Endodermal cell (in vitro differentiated cells): ENCODE data around the gene IGHMBP2. TPM values are rescaled to one million over a fixed set of nuclear protein-coding genes. Genes with fewer than 3 reads are reported as not detected.

Experiments used
- DNase-seq: peaks from one replicate; pipeline ENCODE4 v3.0.0-alpha.2; 2017
- H3K27ac ChIP-seq: 2 replicates; pipeline ENCODE4 v1.5.1; 2013; ENCODE audit warnings: mild to moderate bottlenecking, low read depth, low read length, moderate library complexity
- H3K27me3 ChIP-seq: 2 replicates; pipeline ENCODE4 v1.6.1; 2013; ENCODE audit warnings: mild to moderate bottlenecking, low read length, moderate library complexity; ENCODE audit not compliant: insufficient read depth, control insufficient read depth, poor library complexity, severe bottlenecking
- H3K36me3 ChIP-seq: 2 replicates; pipeline ENCODE4 v1.7.0; 2013; ENCODE audit warnings: mild to moderate bottlenecking, low read length, moderate library complexity; ENCODE audit not compliant: control insufficient read depth, insufficient read depth
- H3K4me1 ChIP-seq: one replicate; pipeline ENCODE4 v1.7.0; 2013; ENCODE audit warnings: low read length; ENCODE audit not compliant: control insufficient read depth, insufficient read depth
- H3K4me3 ChIP-seq: 2 replicates; pipeline ENCODE4 v1.5.1; 2013; ENCODE audit warnings: mild to moderate bottlenecking, low read length, moderate library complexity
- H3K9ac ChIP-seq: 2 replicates; pipeline ENCODE4 v1.6.1; 2013; ENCODE audit warnings: mild to moderate bottlenecking, low read length, moderate library complexity; ENCODE audit not compliant: poor library complexity, severe bottlenecking; ENCODE audit errors: extremely low read depth
- H3K9me3 ChIP-seq: 2 replicates; pipeline ENCODE4 v1.6.1; 2013; ENCODE audit warnings: mild to moderate bottlenecking, low read length, moderate library complexity; ENCODE audit not compliant: control insufficient read depth
- H3K27ac Mint-ChIP-seq: 2 replicates; pipeline ENCODE4 v1.8.0; 2020; ENCODE audit warnings: mixed read lengths
- H3K27me3 Mint-ChIP-seq: 2 replicates; pipeline ENCODE4 v1.8.0; 2021; ENCODE audit warnings: mild to moderate bottlenecking, mixed read lengths; ENCODE audit not compliant: insufficient read depth
- H3K36me3 Mint-ChIP-seq: 2 replicates; pipeline ENCODE4 v1.8.0; 2020; ENCODE audit warnings: low read depth, mixed read lengths
- H3K4me1 Mint-ChIP-seq: 2 replicates; pipeline ENCODE4 v1.8.0; 2020; ENCODE audit warnings: mixed read lengths
- H3K4me3 Mint-ChIP-seq: 2 replicates; pipeline ENCODE4 v1.8.0; 2020; ENCODE audit warnings: mild to moderate bottlenecking, moderate library complexity, mixed read lengths
- H3K9me3 Mint-ChIP-seq: 2 replicates; pipeline ENCODE4 v1.8.0; 2020; ENCODE audit warnings: mild to moderate bottlenecking, mixed read lengths
- WGBS, 2 experiments: methylation state at CpG; one replicate each; pipeline versions ENCODE4 v1.1.5 to v1.1.7; 2013; ENCODE audit warnings: missing lambda C conversion rate in 2 of 2, mixed read lengths in 1 of 2; ENCODE audit not compliant: insufficient coverage in 1 of 2, insufficient read length in 1 of 2; 5-methylcytosine and 5-hydroxymethylcytosine counted together
- total RNA-seq, 2 donors: library from RNA; stranded (reverse); fragmentation: NEBNext Ultra II Directional in 1 of 2; extraction: Animal tissue kit (Norgen Biotek cat#: 25700) in 1 of 2; gene quantifications; 2 replicates in 1 of 2; 3 replicates in 1 of 2; pipeline ENCODE4 v1.2.1, GENCODE V29; 2021
- TF ChIP-seq, protein P1 (sequence below): fragments of 200-600 bp; sonication (generic); conservative IDR thresholded peaks from 2 replicates; pipeline ENCODE4 v1.5.0; 2021; ENCODE audit warnings: antibody characterized with exemption, mild to moderate bottlenecking

Gene IGHMBP2
- total RNA-seq, 2 donors from 2014 or later: 23.9 to 28.3 TPM

DNA sequence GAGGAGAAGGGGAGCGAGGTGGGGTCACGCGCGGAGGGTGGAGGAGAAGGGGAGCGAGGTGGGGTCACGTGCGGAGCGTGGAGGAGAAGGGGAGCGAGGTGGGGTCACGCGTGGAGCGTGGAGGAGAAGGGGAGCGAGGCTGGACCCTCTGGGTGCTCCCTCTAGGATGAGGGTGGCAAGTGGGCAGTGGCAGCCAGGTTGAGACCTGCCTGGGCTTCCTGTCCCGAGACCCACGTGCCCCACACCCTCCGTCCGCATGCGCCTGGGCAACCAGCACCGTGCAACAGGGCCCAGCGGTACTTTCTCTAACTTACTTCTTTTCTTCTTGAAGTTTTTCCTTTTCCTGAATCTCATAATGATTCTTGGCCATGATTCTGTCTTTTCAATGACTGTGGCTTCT, 11.1 kb upstream of the IGHMBP2 start:
- Mint-ChIP-seq H3K4me1 (peaks cover 7% of the 10 kb centered on the region), H3K27me3 (no peaks in the 10 kb centered on the region), H3K27ac (no peak overlapping the region), H3K9me3 (no peaks in the 10 kb centered on the region), H3K36me3 (peaks cover 38% of the 10 kb centered on the region), H3K4me3 (no peak overlapping the region)
- H3K27ac ChIP-seq: no peak overlapping the region
- no peak overlapping the region for H3K4me3 ChIP-seq
- H3K36me3 ChIP-seq: peaks cover 52% of the 10 kb centered on the region
- no peaks in the 10 kb centered on the region for H3K4me1 ChIP-seq
- no peaks in the 10 kb centered on the region for H3K27me3 ChIP-seq
- no peak for DNase-seq
- TF ChIP-seq, protein P1, sequence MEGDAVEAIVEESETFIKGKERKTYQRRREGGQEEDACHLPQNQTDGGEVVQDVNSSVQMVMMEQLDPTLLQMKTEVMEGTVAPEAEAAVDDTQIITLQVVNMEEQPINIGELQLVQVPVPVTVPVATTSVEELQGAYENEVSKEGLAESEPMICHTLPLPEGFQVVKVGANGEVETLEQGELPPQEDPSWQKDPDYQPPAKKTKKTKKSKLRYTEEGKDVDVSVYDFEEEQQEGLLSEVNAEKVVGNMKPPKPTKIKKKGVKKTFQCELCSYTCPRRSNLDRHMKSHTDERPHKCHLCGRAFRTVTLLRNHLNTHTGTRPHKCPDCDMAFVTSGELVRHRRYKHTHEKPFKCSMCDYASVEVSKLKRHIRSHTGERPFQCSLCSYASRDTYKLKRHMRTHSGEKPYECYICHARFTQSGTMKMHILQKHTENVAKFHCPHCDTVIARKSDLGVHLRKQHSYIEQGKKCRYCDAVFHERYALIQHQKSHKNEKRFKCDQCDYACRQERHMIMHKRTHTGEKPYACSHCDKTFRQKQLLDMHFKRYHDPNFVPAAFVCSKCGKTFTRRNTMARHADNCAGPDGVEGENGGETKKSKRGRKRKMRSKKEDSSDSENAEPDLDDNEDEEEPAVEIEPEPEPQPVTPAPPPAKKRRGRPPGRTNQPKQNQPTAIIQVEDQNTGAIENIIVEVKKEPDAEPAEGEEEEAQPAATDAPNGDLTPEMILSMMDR: no peak
- no peaks in the 10 kb centered on the region for H3K9me3 ChIP-seq
- no peak overlapping the region for H3K9ac ChIP-seq
- WGBS, 2 experiments: 94 to 98% methylated on average over 3 to 20 of the region's 20 CpGs

DNA sequence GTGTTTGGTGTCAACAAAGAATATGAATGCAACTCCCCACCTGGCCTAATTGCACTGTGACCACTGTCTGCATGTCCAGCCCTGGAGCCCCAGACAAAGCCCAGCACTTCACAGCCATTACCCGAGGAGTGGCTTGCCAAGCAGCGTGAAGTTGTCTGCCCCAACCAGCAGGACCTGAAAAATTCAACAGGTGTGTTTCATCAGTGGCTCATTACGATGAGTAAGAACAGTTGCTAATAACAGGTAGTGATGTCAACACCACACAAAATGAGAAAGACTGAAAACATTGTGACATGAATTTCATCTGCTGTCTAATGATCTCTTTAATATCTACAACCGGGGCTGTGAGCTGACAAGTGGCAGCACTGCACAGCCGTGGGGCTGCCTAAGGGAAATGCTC, 10.4 kb upstream of the IGHMBP2 start:
- no peaks in the 10 kb centered on the region for H3K4me1 ChIP-seq
- no peaks in the 10 kb centered on the region for H3K9me3 ChIP-seq
- H3K27me3 ChIP-seq: no peaks in the 10 kb centered on the region
- no peak overlapping the region for H3K4me3 ChIP-seq
- DNase-seq: no peak
- TF ChIP-seq, protein P1: no peak
- no peak overlapping the region for H3K9ac ChIP-seq
- WGBS, 2 experiments: 96 to 98% methylated on average over 5 of the region's 5 CpGs
- Mint-ChIP-seq H3K27me3 (no peaks in the 10 kb centered on the region), H3K9me3 (no peaks in the 10 kb centered on the region), H3K36me3 (peaks cover 43% of the 10 kb centered on the region), H3K4me1 (peaks cover 7% of the 10 kb centered on the region), H3K4me3 (no peak overlapping the region), H3K27ac (no peak overlapping the region)
- H3K36me3 ChIP-seq: peaks cover 59% of the 10 kb centered on the region
- no peak overlapping the region for H3K27ac ChIP-seq

DNA sequence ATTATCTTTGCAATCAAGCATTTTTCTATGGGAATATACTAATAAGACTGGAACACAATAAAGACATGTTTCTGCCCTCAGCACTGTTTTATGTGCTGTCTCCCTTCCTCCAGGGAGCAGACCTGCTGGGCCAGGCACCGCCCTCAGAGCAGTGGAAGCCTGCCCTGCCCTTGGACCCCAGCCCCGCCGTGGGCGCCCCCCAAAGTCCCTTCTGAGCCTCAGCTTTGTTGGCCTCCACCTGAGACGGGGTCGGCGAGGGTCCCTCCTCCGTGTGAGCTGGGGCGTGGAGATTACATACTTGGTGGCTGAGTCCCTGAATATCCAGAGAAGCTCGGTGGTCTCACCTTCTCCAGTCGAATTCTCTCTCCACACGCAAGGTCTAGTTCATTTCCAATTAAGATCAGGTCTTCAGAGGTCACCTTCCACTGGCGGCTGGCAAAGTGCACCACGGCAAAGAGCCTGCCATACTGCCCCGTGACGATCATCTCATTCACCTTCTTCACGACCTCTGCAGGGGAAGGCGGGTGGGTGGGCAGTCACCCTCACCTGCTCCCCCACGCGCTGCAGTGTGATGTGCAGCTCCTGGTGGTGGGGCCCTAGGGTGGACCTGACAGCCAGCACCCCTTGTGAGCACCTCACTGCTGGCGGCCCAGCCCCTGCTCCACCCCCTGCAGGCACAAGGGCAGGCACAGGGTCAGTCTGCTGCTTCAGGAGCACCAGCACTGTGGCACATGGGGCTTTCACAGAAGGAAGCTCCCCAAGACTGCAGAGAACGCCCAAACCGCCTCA, 7.3 kb upstream of the IGHMBP2 start:
- Histone ChIP-seq H3K27ac (no peak overlapping the region), H3K4me1 (no peaks in the 10 kb centered on the region), H3K9me3 (no peaks in the 10 kb centered on the region), H3K9ac (no peak overlapping the region), H3K27me3 (no peaks in the 10 kb centered on the region), H3K4me3 (no peak overlapping the region), H3K36me3 (peaks cover 66% of the 10 kb centered on the region)
- Mint-ChIP-seq H3K4me3 (no peak overlapping the region), H3K4me1 (no peaks in the 10 kb centered on the region), H3K27ac (no peak overlapping the region), H3K27me3 (no peaks in the 10 kb centered on the region), H3K9me3 (no peaks in the 10 kb centered on the region), H3K36me3 (peaks cover 52% of the 10 kb centered on the region)
- TF ChIP-seq, protein P1: no peak
- WGBS, 2 experiments: 93 to 95% methylated on average over 19 to 23 of the region's 23 CpGs
- DNase-seq: no peak
